Erythroblast (primary cell): ENCODE data around the gene TBC1D8.

Experiments
- GATA1 ChIP-seq: IDR thresholded peaks from 2 replicates; pipeline ENCODE4 v1.6.1; 2011; ENCODE audit warnings: low read depth, mild to moderate bottlenecking, control low read depth, low read length, moderate library complexity
- POLR2A ChIP-seq: IDR thresholded peaks from 2 replicates; pipeline ENCODE4 v1.6.1; 2011; ENCODE audit warnings: mild to moderate bottlenecking, low read length

GRCh38 chr2:101011152-101011551 lies 140.0 kb downstream of the TBC1D8 start:
- TF ChIP-seq POLR2A, result no peak
- TF ChIP-seq GATA1, result no peak
